Neural progenitor cell (in vitro differentiated cells): ENCODE measurements around the gene DNAH3.

ENCODE experiments used
- EZH2 ChIP-seq: fragments of 200-600 bp; sonication (generic); IDR thresholded peaks from 2 replicates; pipeline ENCODE4 v1.6.1; 2017; ENCODE audit warnings: antibody characterized with exemption, mild to moderate bottlenecking, moderate library complexity
- EZH2phosphoT487 ChIP-seq: fragments of 200-600 bp; sonication (generic); IDR thresholded peaks from 2 replicates; pipeline ENCODE4 v1.6.1; 2017; ENCODE audit warnings: antibody characterized with exemption
- TF ChIP-seq, protein P1 (sequence below): fragments of 200-600 bp; sonication (generic); IDR thresholded peaks from 2 replicates; pipeline ENCODE4 v1.5.1; 2017; ENCODE audit warnings: antibody characterized with exemption, mild to moderate bottlenecking

DNA sequence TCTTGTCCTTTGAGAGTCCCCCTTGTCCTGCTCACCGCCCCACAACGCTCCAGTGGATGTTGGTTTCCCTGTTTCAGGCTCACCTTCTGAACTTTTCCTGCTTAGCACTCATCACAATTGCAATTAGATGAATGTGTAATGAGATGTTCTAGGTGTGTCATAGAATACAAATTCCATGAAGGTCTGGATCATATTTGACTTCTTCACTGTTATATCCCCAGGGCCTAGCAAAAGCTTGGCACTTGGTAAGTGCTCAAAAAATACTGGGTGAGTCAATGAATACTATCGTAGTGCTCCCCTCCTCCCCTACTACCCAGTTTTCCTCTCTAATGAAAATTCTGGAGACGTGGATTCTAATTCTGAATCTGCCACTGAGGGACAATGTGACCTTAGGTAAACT, 33.1 kb downstream of the DNAH3 start:
- TF ChIP-seq EZH2: no peak
- TF ChIP-seq, protein P1, sequence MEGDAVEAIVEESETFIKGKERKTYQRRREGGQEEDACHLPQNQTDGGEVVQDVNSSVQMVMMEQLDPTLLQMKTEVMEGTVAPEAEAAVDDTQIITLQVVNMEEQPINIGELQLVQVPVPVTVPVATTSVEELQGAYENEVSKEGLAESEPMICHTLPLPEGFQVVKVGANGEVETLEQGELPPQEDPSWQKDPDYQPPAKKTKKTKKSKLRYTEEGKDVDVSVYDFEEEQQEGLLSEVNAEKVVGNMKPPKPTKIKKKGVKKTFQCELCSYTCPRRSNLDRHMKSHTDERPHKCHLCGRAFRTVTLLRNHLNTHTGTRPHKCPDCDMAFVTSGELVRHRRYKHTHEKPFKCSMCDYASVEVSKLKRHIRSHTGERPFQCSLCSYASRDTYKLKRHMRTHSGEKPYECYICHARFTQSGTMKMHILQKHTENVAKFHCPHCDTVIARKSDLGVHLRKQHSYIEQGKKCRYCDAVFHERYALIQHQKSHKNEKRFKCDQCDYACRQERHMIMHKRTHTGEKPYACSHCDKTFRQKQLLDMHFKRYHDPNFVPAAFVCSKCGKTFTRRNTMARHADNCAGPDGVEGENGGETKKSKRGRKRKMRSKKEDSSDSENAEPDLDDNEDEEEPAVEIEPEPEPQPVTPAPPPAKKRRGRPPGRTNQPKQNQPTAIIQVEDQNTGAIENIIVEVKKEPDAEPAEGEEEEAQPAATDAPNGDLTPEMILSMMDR: no peak
- TF ChIP-seq EZH2phosphoT487: no peak
